Loucy (cell line): ENCODE data around the gene UQCR11.

Experiments
- H2AFZ ChIP-seq: fragments of 200-600 bp; sonication (generic); 2 replicates; pipeline ENCODE4 v1.6.0; 2016; ENCODE audit warnings: antibody characterized with exemption, mild to moderate bottlenecking, low read length, moderate library complexity
- H3F3A ChIP-seq: fragments of 200-600 bp; 2 replicates; pipeline ENCODE4 v1.6.0; 2016; ENCODE audit warnings: antibody characterized with exemption, low read depth, mild to moderate bottlenecking
- H3K27me3 ChIP-seq: fragments of 200-600 bp; sonication (generic); 2 replicates; pipeline ENCODE4 v1.6.1; 2014; ENCODE audit warnings: low read length, mild to moderate bottlenecking; ENCODE audit not compliant: insufficient read depth, poor library complexity, severe bottlenecking
- H3K36me3 ChIP-seq: fragments of 200-600 bp; sonication (generic); 2 replicates; pipeline ENCODE4 v1.6.1; 2016; ENCODE audit warnings: low read length; ENCODE audit not compliant: insufficient read depth
- H3K4me1 ChIP-seq: fragments of 200-600 bp; sonication (generic); 2 replicates; pipeline ENCODE4 v1.5.1; 2014; ENCODE audit warnings: low read length, mild to moderate bottlenecking; ENCODE audit not compliant: insufficient read depth, poor library complexity, severe bottlenecking
- H3K4me2 ChIP-seq: fragments of 200-600 bp; sonication (generic); 2 replicates; pipeline ENCODE4 v1.6.0; 2014; ENCODE audit warnings: antibody characterized with exemption, low read length, low read depth, mild to moderate bottlenecking; ENCODE audit not compliant: poor library complexity, severe bottlenecking
- H3K4me3 ChIP-seq: fragments of 200-600 bp; sonication (generic); 2 replicates; pipeline ENCODE4 v1.5.1; 2014; ENCODE audit warnings: low read length, mild to moderate bottlenecking, mixed read lengths; ENCODE audit not compliant: poor library complexity, severe bottlenecking
- H3K79me2 ChIP-seq: fragments of 200-600 bp; sonication (generic); 2 replicates; pipeline ENCODE4 v1.6.1; 2014; ENCODE audit warnings: low read length; ENCODE audit not compliant: insufficient read depth
- H3K9ac ChIP-seq: fragments of 200-600 bp; sonication (generic); 2 replicates; pipeline ENCODE4 v1.6.0; 2014; ENCODE audit warnings: mild to moderate bottlenecking, low read depth, low read length, moderate library complexity; ENCODE audit not compliant: poor library complexity, severe bottlenecking
- H3K9me2 ChIP-seq: fragments of 200-600 bp; sonication (generic); replicated peaks from 2 replicates; pipeline ENCODE4 v1.6.1; 2016; ENCODE audit warnings: low read depth, low read length, mixed read lengths
- H3K9me3 ChIP-seq: fragments of 200-600 bp; sonication (generic); 2 replicates; pipeline ENCODE4 v1.6.1; 2014; ENCODE audit warnings: mild to moderate bottlenecking, antibody characterized with exemption, low read length, low read depth; ENCODE audit not compliant: insufficient read depth
- H4K20me1 ChIP-seq: fragments of 200-600 bp; sonication (generic); 2 replicates; pipeline ENCODE4 v1.6.0; 2014; ENCODE audit warnings: antibody characterized with exemption, low read length, mild to moderate bottlenecking; ENCODE audit not compliant: insufficient read depth, poor library complexity, severe bottlenecking
- EZH2phosphoT487 ChIP-seq: fragments of 200-600 bp; IDR thresholded peaks from 2 replicates; pipeline ENCODE4 v1.6.1; 2018; ENCODE audit warnings: antibody characterized with exemption, mild to moderate bottlenecking, moderate library complexity, borderline replicate concordance
- TF ChIP-seq, protein P1 (sequence below): fragments of 200-600 bp; sonication (generic); conservative IDR thresholded peaks from 2 replicates; pipeline ENCODE4 v1.5.1; 2014; ENCODE audit warnings: mild to moderate bottlenecking, antibody characterized with exemption, low read length

Gene UQCR11

DNA sequence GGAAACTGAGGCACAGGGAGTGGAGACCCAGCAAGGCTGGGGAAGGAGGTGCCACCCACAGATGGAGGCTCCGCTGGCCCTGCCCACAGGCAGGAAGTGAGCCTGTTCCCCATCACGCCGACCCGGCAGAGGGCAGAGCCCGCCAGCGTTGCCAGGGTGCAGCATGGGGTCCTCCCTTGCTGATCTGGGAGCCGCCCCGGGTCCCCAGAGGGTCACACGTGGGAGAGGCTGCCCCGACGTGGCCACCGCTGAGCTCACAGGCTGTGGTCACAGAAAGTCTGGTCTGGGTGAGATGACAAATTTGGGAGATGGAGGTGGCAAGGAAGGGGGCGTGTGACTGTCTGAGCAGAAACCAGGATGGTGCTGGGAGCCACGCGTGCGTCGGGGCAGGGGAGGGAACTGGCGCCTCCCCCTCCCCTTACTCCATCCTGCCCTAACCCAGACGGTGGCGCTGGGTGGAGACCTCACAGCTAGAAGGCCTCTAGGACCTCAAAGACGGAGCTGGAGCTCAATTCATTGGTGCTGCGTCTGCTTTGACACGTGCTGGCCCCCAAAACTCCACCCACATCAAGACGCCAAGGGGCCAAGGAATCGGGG lies 44.9 kb downstream of the UQCR11 start:
- H3F3A ChIP-seq = no peaks in the 10 kb centered on the region
- H3K79me2 ChIP-seq = peaks cover 21% of the 10 kb centered on the region
- no peaks in the 10 kb centered on the region for H3K9me3 ChIP-seq
- H2AFZ ChIP-seq = no peak overlapping the region
- peaks cover 5% of the 10 kb centered on the region for H3K4me1 ChIP-seq
- H3K36me3 ChIP-seq = no peaks in the 10 kb centered on the region
- H3K4me3 ChIP-seq = no peak overlapping the region
- no peak overlapping the region for H3K9ac ChIP-seq
- no peaks in the 10 kb centered on the region for H3K9me2 ChIP-seq
- TF ChIP-seq, protein P1, sequence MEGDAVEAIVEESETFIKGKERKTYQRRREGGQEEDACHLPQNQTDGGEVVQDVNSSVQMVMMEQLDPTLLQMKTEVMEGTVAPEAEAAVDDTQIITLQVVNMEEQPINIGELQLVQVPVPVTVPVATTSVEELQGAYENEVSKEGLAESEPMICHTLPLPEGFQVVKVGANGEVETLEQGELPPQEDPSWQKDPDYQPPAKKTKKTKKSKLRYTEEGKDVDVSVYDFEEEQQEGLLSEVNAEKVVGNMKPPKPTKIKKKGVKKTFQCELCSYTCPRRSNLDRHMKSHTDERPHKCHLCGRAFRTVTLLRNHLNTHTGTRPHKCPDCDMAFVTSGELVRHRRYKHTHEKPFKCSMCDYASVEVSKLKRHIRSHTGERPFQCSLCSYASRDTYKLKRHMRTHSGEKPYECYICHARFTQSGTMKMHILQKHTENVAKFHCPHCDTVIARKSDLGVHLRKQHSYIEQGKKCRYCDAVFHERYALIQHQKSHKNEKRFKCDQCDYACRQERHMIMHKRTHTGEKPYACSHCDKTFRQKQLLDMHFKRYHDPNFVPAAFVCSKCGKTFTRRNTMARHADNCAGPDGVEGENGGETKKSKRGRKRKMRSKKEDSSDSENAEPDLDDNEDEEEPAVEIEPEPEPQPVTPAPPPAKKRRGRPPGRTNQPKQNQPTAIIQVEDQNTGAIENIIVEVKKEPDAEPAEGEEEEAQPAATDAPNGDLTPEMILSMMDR = no peak
- no peak for TF ChIP-seq EZH2phosphoT487
- H3K4me2 ChIP-seq = no peak overlapping the region
- H4K20me1 ChIP-seq = peaks cover 10% of the 10 kb centered on the region
- H3K27me3 ChIP-seq = no peaks in the 10 kb centered on the region

DNA sequence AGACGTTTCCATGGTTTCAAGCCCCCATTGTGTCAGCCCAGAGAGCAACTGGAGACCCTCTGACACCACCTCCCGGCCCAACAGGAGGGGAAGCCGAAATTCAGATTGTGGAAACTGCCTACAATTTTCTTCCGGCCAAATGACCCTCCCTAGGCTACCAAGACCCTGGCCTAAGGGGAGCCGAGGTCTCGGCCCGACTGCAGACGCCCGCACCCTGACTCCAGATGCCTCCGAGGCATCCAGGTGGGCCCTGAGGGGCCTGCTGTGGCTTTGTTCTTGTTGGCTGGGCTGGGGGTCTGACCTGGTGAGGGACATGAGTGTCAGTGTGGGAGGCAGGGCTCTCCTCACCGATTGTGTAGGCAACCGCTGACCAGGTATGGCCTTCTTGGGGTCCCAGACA lies 46.7 kb downstream of the UQCR11 start:
- Histone ChIP-seq H3K4me3 (no peak overlapping the region), H3K4me1 (no peaks in the 10 kb centered on the region), H3F3A (no peaks in the 10 kb centered on the region), H3K27me3 (no peaks in the 10 kb centered on the region), H4K20me1 (peaks cover 5% of the 10 kb centered on the region), H2AFZ (no peak overlapping the region), H3K4me2 (no peak overlapping the region), H3K9ac (no peak overlapping the region), H3K9me2 (no peaks in the 10 kb centered on the region), H3K36me3 (no peaks in the 10 kb centered on the region), H3K79me2 (peaks cover 8% of the 10 kb centered on the region; the same call in 1 of the 2 replicates), H3K9me3 (no peaks in the 10 kb centered on the region)
- TF ChIP-seq, protein P1 = no peak

DNA sequence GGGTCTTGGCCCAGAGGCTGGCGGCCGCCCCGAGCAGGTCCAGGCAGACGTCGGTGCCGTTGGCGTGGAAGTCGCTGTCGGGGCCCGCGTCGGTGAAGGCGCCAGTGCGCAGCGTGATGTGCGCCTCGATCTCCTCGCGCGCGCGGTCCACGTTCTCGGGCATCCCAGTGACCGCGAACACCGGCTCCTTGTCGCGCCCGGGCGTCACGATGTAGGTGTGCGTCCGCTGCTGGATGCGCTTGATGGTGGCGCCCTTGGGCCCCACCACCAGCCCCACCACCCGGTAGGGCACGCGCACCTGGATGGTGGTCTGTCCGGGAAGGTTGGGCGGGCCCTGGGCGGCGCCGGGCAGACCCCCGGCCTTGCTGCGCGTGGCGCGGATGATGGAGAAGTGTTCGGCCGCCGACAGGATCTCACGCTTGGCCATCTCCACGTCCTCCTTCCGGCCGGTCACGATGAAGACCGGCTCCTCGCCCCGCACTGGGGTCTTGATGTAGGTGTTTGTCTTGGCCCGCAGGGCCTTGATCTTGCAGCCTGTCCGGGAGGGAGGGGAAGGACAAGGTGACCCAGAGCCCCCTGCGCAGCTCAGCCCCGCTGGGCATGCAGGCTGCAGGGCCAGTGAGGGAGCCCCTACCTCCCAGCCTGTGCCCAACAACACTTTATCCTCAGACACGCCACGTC lies 48.7 kb downstream of the UQCR11 start:
- H3K9ac ChIP-seq = no peak overlapping the region
- no peak overlapping the region for H3K4me3 ChIP-seq
- H3K36me3 ChIP-seq = no peaks in the 10 kb centered on the region
- no peaks in the 10 kb centered on the region for H3K9me3 ChIP-seq
- H4K20me1 ChIP-seq = peaks cover 5% of the 10 kb centered on the region
- H2AFZ ChIP-seq = no peak overlapping the region
- peaks cover 4% of the 10 kb centered on the region; the same call in 1 of the 2 replicates for H3K79me2 ChIP-seq
- TF ChIP-seq, protein P1 = no peak
- TF ChIP-seq EZH2phosphoT487 = no peak
- no peaks in the 10 kb centered on the region for H3F3A ChIP-seq
- no peak overlapping the region for H3K4me2 ChIP-seq
- H3K27me3 ChIP-seq = no peaks in the 10 kb centered on the region
- no peaks in the 10 kb centered on the region for H3K4me1 ChIP-seq
- no peaks in the 10 kb centered on the region for H3K9me2 ChIP-seq
